HEK293T (cell line): ENCODE data around the gene CANT1.

Experiments used
- CTCF ChIA-PET: fragments of 350-600 bp; formaldehyde crosslinking; extraction: SDS; loops from one replicate; lab custom pipeline; 2021; ENCODE audit warnings: antibody characterized with exemption, inconsistent platforms; lab: Yijun Ruan, JAX
- POLR2A ChIA-PET: fragments of 350-600 bp; formaldehyde crosslinking; extraction: SDS; loops from one replicate; lab custom pipeline; 2020; ENCODE audit warnings: antibody characterized with exemption, inconsistent platforms; lab: Yijun Ruan, JAX
- DNase-seq: peaks from one replicate; pipeline ENCODE4 v3.0.0; 2012; ENCODE audit warnings: mixed read lengths; ENCODE audit errors: extremely low spot score
- ARNT ChIP-seq: fragments of 450-650 bp; IDR thresholded peaks from 2 replicates; pipeline ENCODE4 v1.6.1; 2017; ENCODE audit warnings: mild to moderate bottlenecking
- BHLHE40 ChIP-seq: fragments of 450-650 bp; IDR thresholded peaks from 2 replicates; pipeline ENCODE4 v1.6.1; 2016; ENCODE audit warnings: mild to moderate bottlenecking, moderate library complexity, borderline replicate concordance
- CTBP1 ChIP-seq: fragments of 450-650 bp; IDR thresholded peaks from 2 replicates; pipeline ENCODE4 v1.6.1; 2016; ENCODE audit warnings: borderline replicate concordance
- ELF4 ChIP-seq: fragments of 450-650 bp; IDR thresholded peaks from 2 replicates; pipeline ENCODE4 v1.6.1; 2017; ENCODE audit warnings: antibody characterized with exemption
- FOXA1 ChIP-seq: fragments of 450-650 bp; IDR thresholded peaks from 2 replicates; pipeline ENCODE4 v1.6.1; 2016; ENCODE audit warnings: mild to moderate bottlenecking
- FOXK2 ChIP-seq: fragments of 450-650 bp; IDR thresholded peaks from 2 replicates; pipeline ENCODE4 v1.6.1; 2016; ENCODE audit warnings: mild to moderate bottlenecking
- FOXM1 ChIP-seq: fragments of 450-650 bp; IDR thresholded peaks from 2 replicates; pipeline ENCODE4 v1.6.1; 2017; ENCODE audit warnings: mild to moderate bottlenecking, borderline replicate concordance
- HDGF ChIP-seq: fragments of 450-650 bp; IDR thresholded peaks from 2 replicates; pipeline ENCODE4 v1.6.1; 2017; ENCODE audit warnings: antibody characterized with exemption, borderline replicate concordance
- L3MBTL2 ChIP-seq: fragments of 450-650 bp; conservative IDR thresholded peaks from 2 replicates; pipeline ENCODE4 v1.6.1; 2016; ENCODE audit warnings: mild to moderate bottlenecking
- LEF1 ChIP-seq: fragments of 450-650 bp; IDR thresholded peaks from 2 replicates; pipeline ENCODE4 v1.6.1; 2017; ENCODE audit warnings: mild to moderate bottlenecking, borderline replicate concordance
- NFRKB ChIP-seq: fragments of 450-650 bp; IDR thresholded peaks from 2 replicates; pipeline ENCODE4 v1.6.1; 2016; ENCODE audit warnings: mild to moderate bottlenecking, moderate library complexity
- SP1 ChIP-seq: fragments of 450-650 bp; IDR thresholded peaks from 2 replicates; pipeline ENCODE4 v1.6.1; 2017
- SUZ12 ChIP-seq: fragments of 450-650 bp; IDR thresholded peaks from 2 replicates; pipeline ENCODE4 v1.6.1; 2016; ENCODE audit warnings: mild to moderate bottlenecking
- TARDBP ChIP-seq: fragments of 450-650 bp; IDR thresholded peaks from 2 replicates; pipeline ENCODE4 v1.6.1; 2016
- ZNF384 ChIP-seq: fragments of 450-650 bp; IDR thresholded peaks from 2 replicates; pipeline ENCODE4 v1.6.1; 2016
- TF ChIP-seq, protein P1 (sequence below): fragments of 450-650 bp; IDR thresholded peaks from 2 replicates; pipeline ENCODE4 v1.6.1; 2016

Gene CANT1

DNA sequence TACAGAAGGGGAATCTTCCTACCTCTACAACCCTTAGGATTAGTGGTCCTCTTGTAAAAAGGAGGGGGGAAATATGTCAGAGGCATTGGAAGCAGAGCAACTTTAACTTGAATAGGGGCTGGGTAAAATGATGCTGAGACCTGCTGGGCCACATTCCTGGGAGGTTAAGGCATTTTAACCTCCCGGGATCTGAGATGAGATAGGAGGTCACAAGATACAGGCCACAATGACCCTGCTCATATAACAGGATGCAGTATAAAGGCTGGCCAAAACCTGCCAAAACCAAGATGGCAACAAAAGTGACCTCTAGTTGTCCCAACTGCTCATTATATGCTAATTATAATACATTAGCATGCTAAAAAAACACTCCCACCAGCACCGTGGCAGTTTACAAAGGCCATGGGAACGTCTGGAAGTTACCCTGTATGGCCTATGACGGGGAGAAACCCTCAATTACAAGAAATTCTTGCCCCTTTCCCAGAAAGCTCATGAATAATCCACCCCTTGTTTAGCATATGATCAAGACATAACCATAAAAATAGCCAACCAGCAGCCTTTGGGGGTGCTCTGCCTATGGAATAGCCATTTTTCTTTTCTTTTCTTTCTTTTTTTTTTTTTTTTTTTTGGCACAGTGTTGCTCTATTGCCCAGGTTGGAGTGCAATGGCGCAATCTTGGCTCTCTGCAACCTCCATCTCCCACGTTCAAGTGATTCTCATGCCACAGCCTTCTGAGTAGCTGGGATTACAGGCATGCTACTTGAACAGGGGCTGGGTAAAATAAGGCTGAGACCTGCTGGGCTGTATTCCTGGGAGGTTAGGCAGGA lies 8.2 kb upstream of the CANT1 start:
- no peak for DNase-seq
- no peak for TF ChIP-seq FOXA1
- no peak for TF ChIP-seq ARNT
- TF ChIP-seq LEF1, result no peak
- TF ChIP-seq SP1, result no peak
- no peak for TF ChIP-seq L3MBTL2
- no peak for TF ChIP-seq NFRKB
- no peak for TF ChIP-seq SUZ12
- TF ChIP-seq, protein P1, sequence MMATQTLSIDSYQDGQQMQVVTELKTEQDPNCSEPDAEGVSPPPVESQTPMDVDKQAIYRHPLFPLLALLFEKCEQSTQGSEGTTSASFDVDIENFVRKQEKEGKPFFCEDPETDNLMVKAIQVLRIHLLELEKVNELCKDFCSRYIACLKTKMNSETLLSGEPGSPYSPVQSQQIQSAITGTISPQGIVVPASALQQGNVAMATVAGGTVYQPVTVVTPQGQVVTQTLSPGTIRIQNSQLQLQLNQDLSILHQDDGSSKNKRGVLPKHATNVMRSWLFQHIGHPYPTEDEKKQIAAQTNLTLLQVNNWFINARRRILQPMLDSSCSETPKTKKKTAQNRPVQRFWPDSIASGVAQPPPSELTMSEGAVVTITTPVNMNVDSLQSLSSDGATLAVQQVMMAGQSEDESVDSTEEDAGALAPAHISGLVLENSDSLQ, result no peak
- TF ChIP-seq BHLHE40, result no peak
- TF ChIP-seq TARDBP, result no peak
- TF ChIP-seq CTBP1, result no peak
- TF ChIP-seq ZNF384, result no peak
- POLR2A ChIA-PET, result no interaction called here
- CTCF ChIA-PET, result no interaction called here

- DNase-seq, result no peak
- ChIA-PET POLR2A (no interaction called here), CTCF (interaction anchor here (1.6 kb wide), 1 partner anchor 32 kb away, joined by 7 read pairs; no protein-coding TSS in a partner anchor)
- TF ChIP-seq SP1 (no peak), ARNT (no peak), TARDBP (no peak), FOXA1 (no peak), BHLHE40 (no peak), ELF4 (no peak), LEF1 (no peak), FOXM1 (no peak), CTBP1 (no peak), L3MBTL2 (no peak), HDGF (no peak), NFRKB (no peak), FOXK2 (no peak), SUZ12 (no peak), ZNF384 (no peak)
- TF ChIP-seq, protein P1, result no peak
Measured at GRCh38 chr17:79014158-79014758, 4.7 kb upstream of the CANT1 start.

GRCh38 chr17:79012563-79013134 lies 3.1 kb upstream of the CANT1 start:
- POLR2A ChIA-PET, result no interaction called here
- TF ChIP-seq LEF1 (no peak), SP1 (no peak), ZNF384 (no peak), BHLHE40 (no peak), FOXK2 (no peak), TARDBP (no peak), ARNT (no peak), SUZ12 (no peak), ELF4 (no peak), FOXA1 (no peak), CTBP1 (no peak), NFRKB (no peak), L3MBTL2 (no peak), HDGF (no peak), FOXM1 (no peak)
- no peak for DNase-seq
- CTCF ChIA-PET, result interaction anchor here (1.6 kb wide), 1 partner anchor 33 kb away, joined by 7 read pairs; no protein-coding TSS in a partner anchor

- POLR2A ChIA-PET, result no interaction called here
- TF ChIP-seq NFRKB (no peak), ELF4 (no peak), LEF1 (no peak), L3MBTL2 (no peak), ZNF384 (no peak), SUZ12 (no peak), HDGF (no peak), TARDBP (no peak), SP1 (no peak)
- DNase-seq, result no peak
- CTCF ChIA-PET, result no interaction called here
Measured at GRCh38 chr17:79011451-79012147, 2.0 kb upstream of the CANT1 start.

- TF ChIP-seq SUZ12 (no peak), NFRKB (no peak), ARNT (no peak), ZNF384 (no peak), LEF1 (no peak), FOXK2 (no peak), FOXM1 (no peak), SP1 (no peak)
- TF ChIP-seq, protein P1, result no peak
- ChIA-PET CTCF (no interaction called here), POLR2A (interaction anchor here (0.6 to 1.8 kb wide), 10 partner anchors 10 to 104 kb away, joined by 3 to 7 read pairs (median 4); no protein-coding TSS in a partner anchor)
- no peak for DNase-seq
Measured at GRCh38 chr17:79010304-79010646, 711 bp upstream of the CANT1 start.
